GM12878 (cell line): ENCODE data around the gene CR1L. TPM values are rescaled to one million over a fixed set of nuclear protein-coding genes. Genes with fewer than 3 reads are reported as not detected.
"Not testable (repeated sequence)": the region's sequence is repeated elsewhere in the genome, so short reads cannot be mapped to it uniquely, and the experiment has no call there.

Experiments used
- ATAC-seq: fragments of 200-7000 bp; cut with Tn5 transposase; 3 replicates; pipeline ENCODE4 v1.9.1; 2020; ENCODE audit warnings: mild to moderate bottlenecking, moderate library complexity
- BruUV-seq: library from RNA; stranded (reverse); fragments of 400-500 nt; replicated peaks from 2 replicates; lab custom pipeline; 2021; lab: Mats Ljungman, UMichigan
- CTCF ChIA-PET: fragments of 300-600 bp; sonication (Branson Sonifier 250); formaldehyde crosslinking; extraction: SDS; loops from one replicate; lab custom pipeline; 2021; ENCODE audit warnings: inconsistent platforms; lab: Yijun Ruan, JAX
- POLR2A ChIA-PET: fragments of 350-600 bp; formaldehyde crosslinking; extraction: SDS; loops from one replicate; lab custom pipeline; 2021; ENCODE audit warnings: inconsistent platforms; lab: Charles Lee
- RAD21 ChIA-PET: fragments of 300-600 bp; sonication (Branson Sonifier 250); formaldehyde crosslinking; loops from one replicate; lab custom pipeline; 2023; ENCODE audit warnings: antibody characterized with exemption; ENCODE audit not compliant: unreplicated experiment; lab: Charles Lee
- SMC1A ChIA-PET: fragments of 300-600 bp; sonication (Branson Sonifier 250); formaldehyde crosslinking; loops from one replicate; lab custom pipeline; 2023; ENCODE audit not compliant: unreplicated experiment, uncharacterized antibody; lab: Charles Lee
- DNase-seq: peaks from one replicate; pipeline ENCODE4 v3.0.0-alpha.2; 2011; ENCODE audit warnings: low read depth, low spot score
- FAIRE-seq: peaks from 3 replicates; lab custom pipeline; 2011; peaks lifted over from hg19 to GRCh38; lab: Jason Lieb, UNC
- H2AFZ ChIP-seq: 2 replicates; pipeline ENCODE4 v1.6.0; 2011; ENCODE audit warnings: low read depth, low read length, control low read depth; ENCODE audit not compliant: control insufficient read depth
- H3K27ac ChIP-seq: 2 replicates; pipeline ENCODE4 v1.5.1; 2011; ENCODE audit warnings: control low read depth; ENCODE audit not compliant: control insufficient read depth, insufficient read depth
- H3K27me3 ChIP-seq, 2 experiments: replicated peaks in 1 of 2; 2 replicates each; pipeline versions ENCODE4 v1.6.0 to v1.6.1; 2011; ENCODE audit warnings: low read length in 1 of 2; ENCODE audit not compliant: control insufficient read depth in 2 of 2, insufficient read depth in 2 of 2
- H3K36me3 ChIP-seq, 2 experiments: 2 replicates each; pipeline ENCODE4 v1.5.1; 2011; ENCODE audit warnings: low read length in 1 of 2; ENCODE audit not compliant: control insufficient read depth in 2 of 2, insufficient read depth in 2 of 2
- H3K4me1 ChIP-seq: 2 replicates; pipeline ENCODE4 v1.6.1; 2011; ENCODE audit warnings: mild to moderate bottlenecking, low read length, moderate library complexity, mixed read lengths; ENCODE audit not compliant: control insufficient read depth, insufficient read depth
- H3K4me2 ChIP-seq: 2 replicates; pipeline ENCODE4 v1.6.0; 2011; ENCODE audit warnings: control low read depth; ENCODE audit not compliant: control insufficient read depth, insufficient read depth
- H3K4me3 ChIP-seq: fragments of 200-600 bp; sonication (generic); 2 replicates; pipeline ENCODE4 v1.5.1; 2016
- H3K79me2 ChIP-seq: 2 replicates; pipeline ENCODE4 v1.6.0; 2011; ENCODE audit warnings: low read length; ENCODE audit not compliant: control insufficient read depth, insufficient read depth
- H3K9ac ChIP-seq: 2 replicates; pipeline ENCODE4 v1.8.0; 2011; ENCODE audit warnings: low read length, control low read depth, mixed read lengths; ENCODE audit not compliant: control insufficient read depth, insufficient read depth
- H3K9me3 ChIP-seq: replicated peaks from 3 replicates; pipeline ENCODE4 v1.5.1; 2011; ENCODE audit warnings: mild to moderate bottlenecking, low read length; ENCODE audit not compliant: control insufficient read depth, insufficient read depth
- H4K20me1 ChIP-seq: 2 replicates; pipeline ENCODE4 v1.6.0; 2011; ENCODE audit not compliant: control insufficient read depth, insufficient read depth
- BCL3 ChIP-seq: IDR thresholded peaks from 2 replicates; pipeline ENCODE4 v1.6.1; 2011; ENCODE audit warnings: borderline replicate concordance, low read depth, mild to moderate bottlenecking, moderate library complexity, low read length; ENCODE audit not compliant: insufficient read depth, poor library complexity, severe bottlenecking
- E2F8 ChIP-seq: fragments of 450-650 bp; IDR thresholded peaks from 2 replicates; pipeline ENCODE4 v1.6.1; 2018; ENCODE audit warnings: mild to moderate bottlenecking, low read depth, moderate library complexity; ENCODE audit not compliant: partially characterized antibody
- RBBP5 ChIP-seq: fragments of 200-600 bp; sonication (generic); conservative IDR thresholded peaks from 2 replicates; pipeline ENCODE4 v1.6.1; 2016
- TCF3 ChIP-seq: IDR thresholded peaks from 2 replicates; pipeline ENCODE4 v1.6.1; 2012; ENCODE audit warnings: low read depth, mild to moderate bottlenecking, low read length, borderline replicate concordance; ENCODE audit not compliant: insufficient read depth
- WGBS: methylation state at CpG from one replicate; pipeline ENCODE4 v1.1.6; 2016; ENCODE audit warnings: low lambda C conversion rate; ENCODE audit not compliant: insufficient replicate concordance, insufficient coverage; ENCODE audit errors: missing lambda C conversion rate; 5-methylcytosine and 5-hydroxymethylcytosine counted together
- in situ Hi-C: fragments of 300-500 bp; cut with MboI; formaldehyde crosslinking; loops from 9 replicates; pipeline ENCODE4 v1.14.3; 2018; ENCODE audit warnings: mixed read lengths
- intact Hi-C: fragments of 100-400 bp; cut with micrococcal nuclease; formaldehyde crosslinking; loops from one replicate; pipeline ENCODE4 v1.14.2; 2022; ENCODE audit not compliant: unreplicated experiment
- polyA plus RNA-seq, 11 experiments: library from polyadenylated mRNA; depleted of rRNA in 4 of 11; unstranded in 6 of 11; stranded (reverse) in 5 of 11; fragments of >200 nt; fragmentation: Nextera tagmentation in 4 of 11; fragmentation: Illumina TruSeq in 1 of 11; extraction: Ambion mirVana in 4 of 11; extraction: Trizol in 1 of 11; gene quantifications; 1 replicate in 1 of 11; 2 replicates in 10 of 11; pipeline versions ENCODE4 v1.2.1 to v1.2.3, GENCODE V29; 2011 to 2016; ENCODE audit warnings: inconsistent platforms in 2 of 11, missing spikeins in 2 of 11, low read depth in 1 of 11
- total RNA-seq, 4 experiments: library from RNA; depleted of rRNA in 3 of 4; stranded (reverse); fragments of >200 nt in 3 of 4; fragmentation: Illumina TruSeq in 1 of 4; extraction: Trizol in 1 of 4; gene quantifications; 2 replicates each; pipeline versions ENCODE4 v1.2.1 to v1.2.3, GENCODE V29; 2013 to 2021

The CR1L gene
- total and polyA plus RNA-seq, 10 of the 15 experiments (the other 5 are each of a cell fraction or from before 2014, with no cell fraction given) = 0.11 TPM; not detected in 9

GRCh38 chr1:207703712-207704111 is 58.8 kb downstream of the CR1L start:
- TF ChIP-seq TCF3 = no peak
- TF ChIP-seq BCL3 = no peak
- TF ChIP-seq E2F8 = no peak
- no peak for TF ChIP-seq RBBP5
- H3K27me3 ChIP-seq = no peaks in the 10 kb centered on the region
- H3K9me3 ChIP-seq = no peaks in the 10 kb centered on the region
- no peaks in the 10 kb centered on the region for H3K36me3 ChIP-seq
- WGBS = 71% methylated on average over 5 of the region's 5 CpGs
- no peak overlapping the region for H3K27ac ChIP-seq
- H3K4me1 ChIP-seq = no peaks in the 10 kb centered on the region
- RAD21 ChIA-PET = no interaction called here
- intact Hi-C loops (no loop called here), in situ Hi-C loops (no loop called here)
- POLR2A ChIA-PET = no interaction called here
- H4K20me1 ChIP-seq = no peaks in the 10 kb centered on the region
- CTCF ChIA-PET = interaction anchor here (1.6 to 1.8 kb wide), 2 partner anchors 12 to 93 kb away, joined by 4 to 12 read pairs; no protein-coding TSS in a partner anchor
- FAIRE-seq = no peak
- no peak overlapping the region for H3K4me2 ChIP-seq
- H3K79me2 ChIP-seq = no peaks in the 10 kb centered on the region
- no peak for ATAC-seq
- BruUV-seq = no TSS peak
- no peak for DNase-seq
- H2AFZ ChIP-seq = no peak overlapping the region
- no peak overlapping the region for H3K9ac ChIP-seq
- SMC1A ChIA-PET = interaction anchor here (1.0 to 1.2 kb wide), 2 partner anchors 93 to 94 kb away, joined by 3 to 6 read pairs; no protein-coding TSS in a partner anchor
- H3K4me3 ChIP-seq = no peak overlapping the region

DNA sequence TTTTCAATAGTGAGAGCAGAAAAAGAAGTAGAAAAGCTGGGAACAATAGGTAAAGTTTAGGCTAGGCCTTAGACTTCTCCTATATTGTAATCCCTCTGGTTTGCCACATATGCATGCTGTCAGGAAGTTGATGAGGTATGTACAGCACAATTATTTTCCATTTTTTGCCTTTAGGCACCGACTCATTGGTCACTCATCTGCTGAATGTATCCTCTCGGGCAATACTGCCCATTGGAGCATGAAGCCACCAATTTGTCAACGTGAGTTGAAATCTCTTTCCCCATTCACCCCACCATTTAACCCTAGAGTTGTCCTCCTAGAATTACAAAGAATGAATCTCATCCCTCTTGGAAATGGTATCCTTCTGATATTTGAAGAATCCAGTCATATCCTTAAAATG is 63.1 kb downstream of the CR1L start:
- H3K9me3 ChIP-seq, H3K4me1 ChIP-seq, intact Hi-C loops, H4K20me1 ChIP-seq, FAIRE-seq, CTCF ChIA-PET, H3K79me2 ChIP-seq, RAD21 ChIA-PET, POLR2A ChIA-PET, H3K9ac ChIP-seq, H3K4me2 ChIP-seq, H3K36me3 ChIP-seq, in situ Hi-C loops, H3K27ac ChIP-seq, H2AFZ ChIP-seq, SMC1A ChIA-PET, DNase-seq, BruUV-seq, H3K4me3 ChIP-seq, H3K27me3 ChIP-seq: not testable (repeated sequence)
- peak; percentile 21; the same call in 1 of the 3 replicates for ATAC-seq
- WGBS = 0% methylated on average over 3 of the region's 3 CpGs
